ENCODE results near the gene HIP1R. TPM values are rescaled to one million over a fixed set of nuclear protein-coding genes. Genes with fewer than 3 reads are reported as not detected.

HIP1R gene
- total and polyA plus RNA-seq, 2 of the 4 experiments (the other 2 are of a cell fraction) = 13.8 to 18.5 TPM

GRCh38 chr12:122850048-122850445 is 14.8 kb downstream of the HIP1R start:
- no peak for DNase-seq
- no peak for TF ChIP-seq RCOR1 (IDR thresholded peaks at IDR 0.05; ENCODE audit: insufficient replicate concordance, low read length)
- no peak for TF ChIP-seq RFX5 (IDR thresholded peaks at IDR 0.05; ENCODE audit: low read depth, low read length)
- TF ChIP-seq CHD1 (IDR thresholded peaks at IDR 0.05; ENCODE audit: low read depth, low read length) = no peak
- no peak for TF ChIP-seq FOS (IDR thresholded peaks at IDR 0.05; ENCODE audit: low read depth, low read length)
- TF ChIP-seq RAD21 (IDR thresholded peaks at IDR 0.05; ENCODE audit: low read length) = no peak
- no peak for TF ChIP-seq NFE2L2 (IDR thresholded peaks at IDR 0.05; ENCODE audit: low read depth, low read length)
- no peak for TF ChIP-seq POLR2A (IDR thresholded peaks at IDR 0.05; ENCODE audit: low read depth, low read length)
- no peak for TF ChIP-seq MXI1 (IDR thresholded peaks at IDR 0.05; ENCODE audit: borderline replicate concordance, low read depth, low read length)
- no peak for TF ChIP-seq MAZ (IDR thresholded peaks at IDR 0.05; ENCODE audit: borderline replicate concordance, low read depth, low read length)
- TF ChIP-seq, protein P1, sequence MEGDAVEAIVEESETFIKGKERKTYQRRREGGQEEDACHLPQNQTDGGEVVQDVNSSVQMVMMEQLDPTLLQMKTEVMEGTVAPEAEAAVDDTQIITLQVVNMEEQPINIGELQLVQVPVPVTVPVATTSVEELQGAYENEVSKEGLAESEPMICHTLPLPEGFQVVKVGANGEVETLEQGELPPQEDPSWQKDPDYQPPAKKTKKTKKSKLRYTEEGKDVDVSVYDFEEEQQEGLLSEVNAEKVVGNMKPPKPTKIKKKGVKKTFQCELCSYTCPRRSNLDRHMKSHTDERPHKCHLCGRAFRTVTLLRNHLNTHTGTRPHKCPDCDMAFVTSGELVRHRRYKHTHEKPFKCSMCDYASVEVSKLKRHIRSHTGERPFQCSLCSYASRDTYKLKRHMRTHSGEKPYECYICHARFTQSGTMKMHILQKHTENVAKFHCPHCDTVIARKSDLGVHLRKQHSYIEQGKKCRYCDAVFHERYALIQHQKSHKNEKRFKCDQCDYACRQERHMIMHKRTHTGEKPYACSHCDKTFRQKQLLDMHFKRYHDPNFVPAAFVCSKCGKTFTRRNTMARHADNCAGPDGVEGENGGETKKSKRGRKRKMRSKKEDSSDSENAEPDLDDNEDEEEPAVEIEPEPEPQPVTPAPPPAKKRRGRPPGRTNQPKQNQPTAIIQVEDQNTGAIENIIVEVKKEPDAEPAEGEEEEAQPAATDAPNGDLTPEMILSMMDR (conservative IDR thresholded peaks at IDR 0.05; ENCODE audit: low read depth, low read length) = no peak
- TF ChIP-seq, protein P2, sequence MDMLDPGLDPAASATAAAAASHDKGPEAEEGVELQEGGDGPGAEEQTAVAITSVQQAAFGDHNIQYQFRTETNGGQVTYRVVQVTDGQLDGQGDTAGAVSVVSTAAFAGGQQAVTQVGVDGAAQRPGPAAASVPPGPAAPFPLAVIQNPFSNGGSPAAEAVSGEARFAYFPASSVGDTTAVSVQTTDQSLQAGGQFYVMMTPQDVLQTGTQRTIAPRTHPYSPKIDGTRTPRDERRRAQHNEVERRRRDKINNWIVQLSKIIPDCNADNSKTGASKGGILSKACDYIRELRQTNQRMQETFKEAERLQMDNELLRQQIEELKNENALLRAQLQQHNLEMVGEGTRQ (IDR thresholded peaks at IDR 0.05; ENCODE audit: low read depth, low read length) = no peak
- TF ChIP-seq BHLHE40 (IDR thresholded peaks at IDR 0.05; ENCODE audit: low read depth, low read length) = no peak
- TF ChIP-seq, protein P3, sequence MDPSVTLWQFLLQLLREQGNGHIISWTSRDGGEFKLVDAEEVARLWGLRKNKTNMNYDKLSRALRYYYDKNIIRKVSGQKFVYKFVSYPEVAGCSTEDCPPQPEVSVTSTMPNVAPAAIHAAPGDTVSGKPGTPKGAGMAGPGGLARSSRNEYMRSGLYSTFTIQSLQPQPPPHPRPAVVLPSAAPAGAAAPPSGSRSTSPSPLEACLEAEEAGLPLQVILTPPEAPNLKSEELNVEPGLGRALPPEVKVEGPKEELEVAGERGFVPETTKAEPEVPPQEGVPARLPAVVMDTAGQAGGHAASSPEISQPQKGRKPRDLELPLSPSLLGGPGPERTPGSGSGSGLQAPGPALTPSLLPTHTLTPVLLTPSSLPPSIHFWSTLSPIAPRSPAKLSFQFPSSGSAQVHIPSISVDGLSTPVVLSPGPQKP (IDR thresholded peaks at IDR 0.05; ENCODE audit: borderline replicate concordance, low read depth, low read length) = no peak
- Histone ChIP-seq H3K9me1 (ENCODE audit: insufficient read depth, low read length) (peaks cover 13% of the 10 kb centered on the region), H3K4me3 (ENCODE audit: insufficient read depth, low read depth, low read length) (no peak overlapping the region), H4K20me1 (ENCODE audit: insufficient read depth, low read length) (no peaks in the 10 kb centered on the region; the same call in 1 of the 2 replicates), H3K56ac (ENCODE audit: extremely low read depth, insufficient read depth, low read length) (no peak overlapping the region), H2AK9ac (replicated peaks; ENCODE audit: low read depth, low read length, poor library complexity) (peak overlapping the region; percentile 65), H3K36me3 (ENCODE audit: control insufficient read depth, insufficient read depth, low read length) (no peaks in the 10 kb centered on the region), H3K23ac (ENCODE audit: low read depth, low read length) (no peak overlapping the region), H3K4me1 (ENCODE audit: control insufficient read depth, insufficient read depth, low read length) (peaks cover 13% of the 10 kb centered on the region), H2BK15ac (ENCODE audit: low read depth, low read length) (no peak overlapping the region), H3K27me3 (ENCODE audit: control insufficient read depth, insufficient read depth, low read length) (no peaks in the 10 kb centered on the region), H2AK5ac (ENCODE audit: low read depth, low read length) (peak overlapping the region; percentile 37; the same call in 1 of the 2 replicates), H3K9me3 (ENCODE audit: control insufficient read depth, insufficient read depth, low read length) (no peaks in the 10 kb centered on the region), H4K5ac (ENCODE audit: low read depth, low read length) (no peak overlapping the region), H4K8ac (ENCODE audit: low read depth in 2 of 2, low read length in 2 of 2) (no peak overlapping the region), H4K91ac (ENCODE audit: insufficient read depth, low read depth, low read length) (no peak overlapping the region), H3K4ac (ENCODE audit: low read depth, low read length) (no peak overlapping the region), H2BK5ac (ENCODE audit: low read depth, low read length, poor library complexity, severe bottlenecking) (no peak overlapping the region), H3K18ac (ENCODE audit: low read depth, low read length) (no peak overlapping the region), H2AFZ (replicated peaks; ENCODE audit: low read length, poor library complexity) (no peak overlapping the region), H2BK20ac (ENCODE audit: low read depth, low read length) (no peak overlapping the region), H3K14ac (replicated peaks; ENCODE audit: low read depth, low read length) (no peak overlapping the region), H3K9ac (ENCODE audit: low read depth, low read length) (no peak overlapping the region), H3K27ac (ENCODE audit: insufficient read depth, low read length) (no peak overlapping the region), H3K4me2 (ENCODE audit: low read depth, low read length) (no peak overlapping the region), H3K79me1 (ENCODE audit: low read depth in 1 of 2, low read length in 2 of 2) (peaks cover 0 to 7% of the 10 kb centered on the region in 2 experiments; a peak in 2 of 4 replicates), H2BK120ac (ENCODE audit: low read depth, low read length) (no peak overlapping the region)
- dilution Hi-C loops (cut with HindIII; ENCODE audit: low sequenced_read_pairs, unreplicated experiment) (no loop called here), intact Hi-C loops (cut with micrococcal nuclease) (no loop called here), in situ Hi-C loops (cut with MboI; ENCODE audit: low sequenced_read_pairs) (no loop called here)
- ATAC-seq (ENCODE audit: low read depth) = no peak
- no CpG with 5 or more reads among the region's 14 CpGs for WGBS, 2 experiments (ENCODE audit: extremely low coverage in 2 of 2, insufficient read length in 1 of 2)
- ChIA-PET POLR2A (ENCODE audit: unreplicated experiment) (no interaction called here), CTCF (no interaction called here)
- no TSS peak for BruUV-seq (replicated peaks)

Measured in IMR-90 (cell line).